Activated CD8-positive, alpha-beta T cell treated with anti-CD3 and anti-CD28 coated beads for 36 hours (primary cell): ENCODE measurements around the gene GAD2. TPM values are rescaled to one million over a fixed set of nuclear protein-coding genes. Genes with fewer than 3 reads are reported as not detected.

Source experiments
- ATAC-seq: fragments of 200-7000 bp; cut with Tn5 transposase; one replicate; pipeline ENCODE4 v1.10.0; 2021; ENCODE audit warnings: mild to moderate bottlenecking, moderate library complexity
- CTCF ChIA-PET: fragments of 350-600 bp; sonication (Branson Sonifier 250); formaldehyde crosslinking; loops from one replicate; lab custom pipeline; 2021; ENCODE audit warnings: antibody characterized with exemption; lab: Charles Lee
- POLR2A ChIA-PET: fragments of 350-600 bp; sonication (Branson Sonifier 250); formaldehyde crosslinking; loops from one replicate; lab custom pipeline; 2021; ENCODE audit warnings: antibody characterized with exemption; lab: Charles Lee
- DNase-seq: peaks from one replicate; pipeline ENCODE4 v3.0.0-alpha.2; 2020
- H3K27ac Mint-ChIP-seq: one replicate; pipeline ENCODE4 v1.8.0; 2021; ENCODE audit warnings: mild to moderate bottlenecking, mixed read lengths
- H3K27me3 Mint-ChIP-seq: one replicate; pipeline ENCODE4 v1.8.0; 2021; ENCODE audit warnings: mixed read lengths
- H3K36me3 Mint-ChIP-seq: one replicate; pipeline ENCODE4 v1.8.0; 2021; ENCODE audit warnings: low read depth, mixed read lengths
- H3K4me1 Mint-ChIP-seq: one replicate; pipeline ENCODE4 v1.8.0; 2021; ENCODE audit warnings: low read depth, mixed read lengths
- H3K4me3 Mint-ChIP-seq: one replicate; pipeline ENCODE4 v1.8.0; 2021; ENCODE audit warnings: mild to moderate bottlenecking, moderate library complexity, mixed read lengths
- H3K9me3 Mint-ChIP-seq: one replicate; pipeline ENCODE4 v1.8.0; 2021; ENCODE audit warnings: mixed read lengths
- CTCF ChIP-seq: fragments of 200-600 bp; IDR thresholded peaks from one replicate; pipeline ENCODE4 v1.8.0; 2022; ENCODE audit warnings: antibody characterized with exemption, mild to moderate bottlenecking
- intact Hi-C: fragments of 100-400 bp; cut with micrococcal nuclease; formaldehyde crosslinking; loops from one replicate; pipeline ENCODE4 v1.10.0; 2022
- total RNA-seq, 2 experiments: library from RNA; stranded (reverse); gene quantifications; one replicate each; pipeline ENCODE4 v1.2.3, GENCODE V29; 2021

GAD2 gene
- total RNA-seq, 2 experiments from 2014 or later, result not detected

- Mint-ChIP-seq H3K36me3 (no peaks in the 10 kb centered on the region), H3K27ac (no peak overlapping the region), H3K27me3 (peaks cover 6% of the 10 kb centered on the region), H3K4me3 (no peak overlapping the region), H3K9me3 (no peaks in the 10 kb centered on the region), H3K4me1 (no peaks in the 10 kb centered on the region)
- ATAC-seq (no peak), DNase-seq (no peak)
- TF ChIP-seq CTCF, result no peak
- POLR2A ChIA-PET, result no interaction called here
- CTCF ChIA-PET, result no interaction called here
- intact Hi-C loops, result no loop called here
Observed at GRCh38 chr10:26194275-26194674, 22.3 kb upstream of the GAD2 start.

GRCh38 chr10:26197248-26197647 is 19.3 kb upstream of the GAD2 start:
- no peak overlapping the region for H3K4me3 Mint-ChIP-seq
- no peak for DNase-seq
- ChIA-PET CTCF (no interaction called here), POLR2A (no interaction called here)
- no peak for TF ChIP-seq CTCF
- ATAC-seq, result no peak
- H3K36me3 Mint-ChIP-seq, result no peaks in the 10 kb centered on the region
- H3K4me1 Mint-ChIP-seq, result no peaks in the 10 kb centered on the region
- intact Hi-C loops, result no loop called here
- no peaks in the 10 kb centered on the region for H3K27me3 Mint-ChIP-seq
- H3K27ac Mint-ChIP-seq, result no peak overlapping the region
- H3K9me3 Mint-ChIP-seq, result no peaks in the 10 kb centered on the region

- Mint-ChIP-seq H3K36me3 (no peaks in the 10 kb centered on the region), H3K27me3 (no peaks in the 10 kb centered on the region), H3K4me3 (no peak overlapping the region), H3K9me3 (no peaks in the 10 kb centered on the region), H3K27ac (no peak overlapping the region), H3K4me1 (no peaks in the 10 kb centered on the region)
- no peak for DNase-seq
- ChIA-PET CTCF (no interaction called here), POLR2A (no interaction called here)
- intact Hi-C loops, result no loop called here
- no peak for ATAC-seq
- TF ChIP-seq CTCF, result no peak
Observed at GRCh38 chr10:26198119-26198518, 18.5 kb upstream of the GAD2 start.

GRCh38 chr10:26199841-26200240 is 16.7 kb upstream of the GAD2 start:
- ATAC-seq (no peak), DNase-seq (no peak)
- Mint-ChIP-seq H3K4me1 (no peaks in the 10 kb centered on the region), H3K9me3 (no peaks in the 10 kb centered on the region), H3K27ac (no peak overlapping the region), H3K4me3 (no peak overlapping the region), H3K27me3 (peaks cover 2% of the 10 kb centered on the region), H3K36me3 (no peaks in the 10 kb centered on the region)
- ChIA-PET POLR2A (no interaction called here), CTCF (no interaction called here)
- intact Hi-C loops, result no loop called here
- TF ChIP-seq CTCF, result no peak

- Mint-ChIP-seq H3K36me3 (no peaks in the 10 kb centered on the region), H3K9me3 (peaks cover 2% of the 10 kb centered on the region), H3K27ac (no peak overlapping the region), H3K4me3 (no peak overlapping the region), H3K4me1 (no peaks in the 10 kb centered on the region), H3K27me3 (peaks cover 12% of the 10 kb centered on the region)
- DNase-seq (no peak), ATAC-seq (no peak)
- no peak for TF ChIP-seq CTCF
- POLR2A ChIA-PET, result no interaction called here
- intact Hi-C loops, result no loop called here
- CTCF ChIA-PET, result no interaction called here
Observed at GRCh38 chr10:26205223-26205622, 11.4 kb upstream of the GAD2 start.
